GM12864 (cell line): ENCODE data around the gene GSTK1.

Experiments used
- DNase-seq: peaks from one replicate; pipeline ENCODE4 v3.0.0-alpha.2; 2011; ENCODE audit warnings: low read depth
- H3K4me3 ChIP-seq: 2 replicates; pipeline ENCODE4 v1.5.1; 2011; ENCODE audit warnings: mild to moderate bottlenecking, low read depth, low read length, control low read depth
- CTCF ChIP-seq: IDR thresholded peaks from 2 replicates; pipeline ENCODE4 v1.5.1; 2011; ENCODE audit warnings: low read depth, mild to moderate bottlenecking, moderate library complexity, low read length, control low read depth, inconsistent platforms; ENCODE audit errors: missing control alignments

Gene GSTK1

GRCh38 chr7:143292876-143293275 is 29.6 kb downstream of the GSTK1 start:
- no peak for TF ChIP-seq CTCF
- no peak overlapping the region for H3K4me3 ChIP-seq
- no peak for DNase-seq

GRCh38 chr7:143295870-143296269 is 32.6 kb downstream of the GSTK1 start:
- no peak overlapping the region for H3K4me3 ChIP-seq
- DNase-seq, result no peak
- no peak for TF ChIP-seq CTCF

GRCh38 chr7:143296686-143297085 is 33.4 kb downstream of the GSTK1 start:
- TF ChIP-seq CTCF, result no peak
- no peak overlapping the region for H3K4me3 ChIP-seq
- DNase-seq, result no peak

- H3K4me3 ChIP-seq, result no peak overlapping the region
- no peak for DNase-seq
- no peak for TF ChIP-seq CTCF
These were observed 36.1 kb downstream of the GSTK1 start for GRCh38 chr7:143299346-143299745.

GRCh38 chr7:143299840-143300239 is 36.6 kb downstream of the GSTK1 start:
- peak; percentile 79 for TF ChIP-seq CTCF
- no peak for DNase-seq
- H3K4me3 ChIP-seq, result no peak overlapping the region

- no peak for DNase-seq
- no peak for TF ChIP-seq CTCF
- no peak overlapping the region for H3K4me3 ChIP-seq
These were observed 38.0 kb downstream of the GSTK1 start for GRCh38 chr7:143300959-143301935.

- H3K4me3 ChIP-seq, result no peak overlapping the region
- no peak for DNase-seq
- no peak for TF ChIP-seq CTCF
These were observed 40.5 kb downstream of the GSTK1 start for GRCh38 chr7:143303733-143304132.
